Upper lobe of right lung (tissue), 1 donor: ENCODE results near the gene PPP1R12A. TPM values are rescaled to one million over a fixed set of nuclear protein-coding genes. Genes with fewer than 3 reads are reported as not detected.

Experiments used
- ATAC-seq: fragments of 200-7000 bp; cut with Tn5 transposase; one replicate; pipeline ENCODE4 v1.9.1; 2020; ENCODE audit warnings: mild to moderate bottlenecking, moderate library complexity
- DNase-seq: peaks from one replicate; pipeline ENCODE4 v3.0.0-alpha.2; 2020
- H3K27ac ChIP-seq: fragments of 200-600 bp; one replicate; pipeline ENCODE4 v1.8.0; 2022
- H3K27me3 ChIP-seq: fragments of 200-600 bp; one replicate; pipeline ENCODE4 v1.8.0; 2022; ENCODE audit warnings: mild to moderate bottlenecking
- H3K36me3 ChIP-seq: fragments of 200-600 bp; one replicate; pipeline ENCODE4 v1.8.0; 2022
- H3K4me1 ChIP-seq: fragments of 200-600 bp; one replicate; pipeline ENCODE4 v1.8.0; 2022
- H3K4me3 ChIP-seq: fragments of 200-600 bp; one replicate; pipeline ENCODE4 v1.8.0; 2022; ENCODE audit warnings: mild to moderate bottlenecking
- H3K9me3 ChIP-seq: fragments of 200-600 bp; one replicate; pipeline ENCODE4 v1.8.0; 2022
- CTCF ChIP-seq: fragments of 200-600 bp; IDR thresholded peaks from one replicate; pipeline ENCODE4 v1.8.0; 2022; ENCODE audit warnings: antibody characterized with exemption
- intact Hi-C: fragments of 100-400 bp; cut with DNase I; formaldehyde crosslinking; loops from one replicate; pipeline ENCODE4 v1.11.0; 2022
- total RNA-seq: library from RNA; stranded (reverse); fragmentation: NEBNext Ultra II Directional; extraction: Animal tissue kit (Norgen Biotek cat#: 25700); gene quantifications from one replicate; pipeline ENCODE4 v1.2.1, GENCODE V29; 2021
- donor health status: DM: no; HTN: yes; CAD: no; lungs with severe emphysema.

The PPP1R12A gene
- total RNA-seq, 1 donor from 2014 or later = 80.4 TPM

- Histone ChIP-seq H3K9me3 (no peaks in the 10 kb centered on the region), H3K27me3 (no peaks in the 10 kb centered on the region), H3K27ac (no peak overlapping the region), H3K4me1 (no peaks in the 10 kb centered on the region), H3K4me3 (no peak overlapping the region), H3K36me3 (peaks cover 61% of the 10 kb centered on the region)
- ATAC-seq (no peak), DNase-seq (no peak)
- no peak for TF ChIP-seq CTCF
- intact Hi-C loops = no loop called here
Observed at GRCh38 chr12:79778802-79779448, 156.0 kb downstream of the PPP1R12A start.

- Histone ChIP-seq H3K4me1 (no peaks in the 10 kb centered on the region), H3K27ac (no peak overlapping the region), H3K27me3 (no peaks in the 10 kb centered on the region), H3K36me3 (peaks cover 55% of the 10 kb centered on the region), H3K9me3 (no peaks in the 10 kb centered on the region), H3K4me3 (no peak overlapping the region)
- TF ChIP-seq CTCF = no peak
- ATAC-seq = no peak
- intact Hi-C loops = no loop called here
- no peak for DNase-seq
Observed at GRCh38 chr12:79776111-79776510, 158.8 kb downstream of the PPP1R12A start.

- no peaks in the 10 kb centered on the region for H3K9me3 ChIP-seq
- H3K27ac ChIP-seq = no peak overlapping the region
- TF ChIP-seq CTCF = no peak
- intact Hi-C loops = no loop called here
- H3K4me1 ChIP-seq = no peaks in the 10 kb centered on the region
- no peak for DNase-seq
- no peak for ATAC-seq
- no peaks in the 10 kb centered on the region for H3K27me3 ChIP-seq
- no peak overlapping the region for H3K4me3 ChIP-seq
- peaks cover 49% of the 10 kb centered on the region for H3K36me3 ChIP-seq
Observed at GRCh38 chr12:79775355-79776027, 159.4 kb downstream of the PPP1R12A start.

- intact Hi-C loops = no loop called here
Observed at GRCh38 chr12:79773896-79774295, 161.0 kb downstream of the PPP1R12A start.

GRCh38 chr12:79769860-79770485 is 164.9 kb downstream of the PPP1R12A start:
- H3K27me3 ChIP-seq = no peaks in the 10 kb centered on the region
- H3K36me3 ChIP-seq = peaks cover 9% of the 10 kb centered on the region
- intact Hi-C loops = no loop called here
- no peak for TF ChIP-seq CTCF
- DNase-seq (no peak), ATAC-seq (no peak)
- H3K9me3 ChIP-seq = no peaks in the 10 kb centered on the region
- H3K4me3 ChIP-seq = no peak overlapping the region
- H3K4me1 ChIP-seq = no peaks in the 10 kb centered on the region
- no peak overlapping the region for H3K27ac ChIP-seq

More at GRCh38 chr12:79773896-79774295, 161.0 kb downstream of the PPP1R12A start:
- H3K27me3 ChIP-seq = no peaks in the 10 kb centered on the region
- no peaks in the 10 kb centered on the region for H3K4me1 ChIP-seq
- DNase-seq = no peak
- TF ChIP-seq CTCF = no peak
- H3K36me3 ChIP-seq = peaks cover 35% of the 10 kb centered on the region
- H3K9me3 ChIP-seq = no peaks in the 10 kb centered on the region
- H3K27ac ChIP-seq = no peak overlapping the region
- H3K4me3 ChIP-seq = no peak overlapping the region
- ATAC-seq = no peak
